Measurements from ENCODE around the gene TPPP3.

Gene TPPP3

DNA sequence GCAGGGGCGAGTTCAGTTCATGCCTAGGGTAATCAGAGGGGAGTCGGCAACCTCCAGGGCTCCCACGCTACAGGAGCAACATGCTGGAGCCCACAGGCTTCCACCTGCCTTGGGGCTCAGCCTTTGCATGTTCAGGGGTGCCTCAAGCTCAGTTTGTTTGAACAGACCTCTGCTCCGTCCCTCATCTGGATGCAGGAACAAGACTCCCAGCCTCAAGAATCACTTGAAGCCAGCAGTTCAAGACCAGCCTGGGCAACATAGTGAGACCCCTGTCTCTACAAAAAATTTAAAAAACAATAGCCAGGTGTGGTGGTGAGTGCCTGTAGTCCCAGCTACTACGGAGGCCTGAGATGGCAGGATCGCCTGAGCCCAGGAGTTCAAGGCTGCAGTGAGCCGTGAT is 32.7 kb upstream of the TPPP3 start:
- H3K36me3 ChIP-seq (ENCODE audit: insufficient read depth, low read length) = no peaks in the 10 kb centered on the region
- no peak overlapping the region for H3K4me3 ChIP-seq (ENCODE audit: low read depth, low read length, poor library complexity, severe bottlenecking)
- no peaks in the 10 kb centered on the region for H3K9me2 ChIP-seq (ENCODE audit: low read depth, low read length)
- no peaks in the 10 kb centered on the region for H4K20me1 ChIP-seq (ENCODE audit: insufficient read depth, low read length)
- H3F3A ChIP-seq (ENCODE audit: insufficient read depth, low read length) = no peaks in the 10 kb centered on the region
- H3K9ac ChIP-seq (ENCODE audit: low read length) = no peak overlapping the region
- H3K4me1 ChIP-seq (ENCODE audit: insufficient read depth, low read length, severe bottlenecking) = peaks cover 11% of the 10 kb centered on the region
- no peaks in the 10 kb centered on the region for H3K9me3 ChIP-seq (ENCODE audit: low read length)
- no peak overlapping the region for H3K27ac ChIP-seq (ENCODE audit: low read depth, low read length, poor library complexity, severe bottlenecking)
- H3K4me2 ChIP-seq (ENCODE audit: low read length) = no peak overlapping the region
- H3K79me2 ChIP-seq (ENCODE audit: insufficient read depth, low read length) = no peaks in the 10 kb centered on the region
- peaks cover 20% of the 10 kb centered on the region for H3K27me3 ChIP-seq (ENCODE audit: insufficient read depth, low read length)
- TF ChIP-seq CTCF (IDR thresholded peaks at IDR 0.05; ENCODE audit: low read length) (no peak), EZH2 (IDR thresholded peaks at IDR 0.05; ENCODE audit: borderline replicate concordance, low read length) (no peak)
- no peak overlapping the region for H2AFZ ChIP-seq (ENCODE audit: low read length)

DNA sequence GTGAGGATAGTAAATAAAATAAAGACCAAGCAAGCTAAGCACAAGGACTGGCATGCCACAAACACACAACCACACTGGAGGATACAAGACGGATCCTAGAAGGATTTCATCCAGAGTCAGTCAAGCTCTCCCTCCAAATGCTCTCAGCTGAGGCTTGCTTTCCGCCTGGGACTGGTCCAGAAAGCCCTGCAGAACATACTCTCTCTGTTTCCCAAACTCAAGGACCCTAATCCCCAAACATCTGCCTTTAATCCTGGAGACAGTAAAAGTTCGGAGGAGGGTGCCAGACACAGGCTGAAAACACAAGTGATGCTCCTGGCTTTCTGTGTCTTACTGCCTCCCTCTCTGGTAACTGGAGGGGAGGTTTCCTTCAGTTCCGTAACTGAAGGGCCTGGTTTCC is 32.3 kb upstream of the TPPP3 start:
- no peaks in the 10 kb centered on the region for H3F3A ChIP-seq (ENCODE audit: insufficient read depth, low read length)
- H3K4me3 ChIP-seq (ENCODE audit: low read depth, low read length, poor library complexity, severe bottlenecking) = no peak overlapping the region
- H3K4me2 ChIP-seq (ENCODE audit: low read length) = peak overlapping the region; percentile 63; the same call in 1 of the 2 replicates
- H3K9me3 ChIP-seq (ENCODE audit: low read length) = no peaks in the 10 kb centered on the region
- no peaks in the 10 kb centered on the region for H3K36me3 ChIP-seq (ENCODE audit: insufficient read depth, low read length)
- H3K9me2 ChIP-seq (ENCODE audit: low read depth, low read length) = no peaks in the 10 kb centered on the region
- no peak overlapping the region for H3K9ac ChIP-seq (ENCODE audit: low read length)
- no peaks in the 10 kb centered on the region for H3K79me2 ChIP-seq (ENCODE audit: insufficient read depth, low read length)
- no peaks in the 10 kb centered on the region for H4K20me1 ChIP-seq (ENCODE audit: insufficient read depth, low read length)
- peaks cover 20% of the 10 kb centered on the region for H3K27me3 ChIP-seq (ENCODE audit: insufficient read depth, low read length)
- H3K27ac ChIP-seq (ENCODE audit: low read depth, low read length, poor library complexity, severe bottlenecking) = no peak overlapping the region
- TF ChIP-seq CTCF (IDR thresholded peaks at IDR 0.05; ENCODE audit: low read length) (no peak), EZH2 (IDR thresholded peaks at IDR 0.05; ENCODE audit: borderline replicate concordance, low read length) (no peak)
- H2AFZ ChIP-seq (ENCODE audit: low read length) = no peak overlapping the region
- peaks cover 9% of the 10 kb centered on the region for H3K4me1 ChIP-seq (ENCODE audit: insufficient read depth, low read length, severe bottlenecking)

GRCh38 chr16:67425061-67425460 is 31.8 kb upstream of the TPPP3 start:
- H3K36me3 ChIP-seq (ENCODE audit: insufficient read depth, low read length) = no peaks in the 10 kb centered on the region
- no peaks in the 10 kb centered on the region for H3K9me3 ChIP-seq (ENCODE audit: low read length)
- H4K20me1 ChIP-seq (ENCODE audit: insufficient read depth, low read length) = no peaks in the 10 kb centered on the region
- H3K9me2 ChIP-seq (ENCODE audit: low read depth, low read length) = no peaks in the 10 kb centered on the region
- H3K79me2 ChIP-seq (ENCODE audit: insufficient read depth, low read length) = no peaks in the 10 kb centered on the region
- peaks cover 6% of the 10 kb centered on the region for H3K4me1 ChIP-seq (ENCODE audit: insufficient read depth, low read length, severe bottlenecking)
- no peaks in the 10 kb centered on the region for H3F3A ChIP-seq (ENCODE audit: insufficient read depth, low read length)
- H3K4me3 ChIP-seq (ENCODE audit: low read depth, low read length, poor library complexity, severe bottlenecking) = peak overlapping the region; percentile 44
- H3K27me3 ChIP-seq (ENCODE audit: insufficient read depth, low read length) = peaks cover 20% of the 10 kb centered on the region
- peak overlapping the region; percentile 63 for H3K4me2 ChIP-seq (ENCODE audit: low read length)
- no peak overlapping the region for H3K9ac ChIP-seq (ENCODE audit: low read length)
- no peak overlapping the region for H3K27ac ChIP-seq (ENCODE audit: low read depth, low read length, poor library complexity, severe bottlenecking)
- TF ChIP-seq CTCF (IDR thresholded peaks at IDR 0.05; ENCODE audit: low read length) (no peak), EZH2 (IDR thresholded peaks at IDR 0.05; ENCODE audit: borderline replicate concordance, low read length) (no peak)
- no peak overlapping the region for H2AFZ ChIP-seq (ENCODE audit: low read length)
